ENCODE data around the gene SCML1. TPM values are rescaled to one million over a fixed set of nuclear protein-coding genes. Genes with fewer than 3 reads are reported as not detected.

Gene SCML1
- total and polyA plus RNA-seq, 10 of the 15 experiments (the other 5 are each of a cell fraction or from before 2014, with no cell fraction given): 0.62 to 48.3 (median 1.6) TPM

DNA sequence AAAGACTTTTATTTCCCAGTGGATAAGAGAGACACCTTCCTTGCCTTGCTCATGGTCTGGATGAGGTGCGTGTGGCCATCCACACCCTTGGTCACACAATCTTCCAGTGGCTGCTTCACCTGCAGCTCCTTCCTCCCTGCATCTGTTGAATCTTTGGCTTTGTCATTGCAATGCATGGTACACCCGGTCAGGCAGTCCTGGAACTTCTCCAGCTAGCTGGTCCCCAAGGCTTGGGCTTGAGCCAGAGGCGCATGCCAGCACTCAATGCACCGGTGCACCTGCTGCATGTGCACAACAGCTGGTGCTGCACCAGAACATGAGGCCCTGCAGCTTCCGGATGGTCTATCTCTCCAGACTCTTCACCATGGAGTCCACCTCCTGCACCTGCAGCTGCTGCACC lies 31.7 kb downstream of the SCML1 start:
- H3K27ac ChIP-seq (ENCODE audit: control insufficient read depth, insufficient read depth): no peak overlapping the region
- no peaks in the 10 kb centered on the region; the same call in 2 of the 3 replicates for H3K9me3 ChIP-seq (replicated peaks; ENCODE audit: control insufficient read depth, insufficient read depth, low read length)
- DNase-seq (ENCODE audit: low read depth, low spot score): no peak
- RAD21 ChIA-PET (ENCODE audit: unreplicated experiment): no interaction called here
- WGBS (ENCODE audit: insufficient coverage, insufficient replicate concordance, low lambda C conversion rate, missing lambda C conversion rate): 30% methylated on average over 5 of the region's 5 CpGs
- H3K79me2 ChIP-seq (ENCODE audit: control insufficient read depth, insufficient read depth, low read length): no peaks in the 10 kb centered on the region
- no peak for TF ChIP-seq TCF3 (IDR thresholded peaks at IDR 0.05; ENCODE audit: borderline replicate concordance, insufficient read depth, low read depth, low read length)
- TF ChIP-seq DPF2 (IDR thresholded peaks at IDR 0.05): no peak
- FAIRE-seq: no peak
- SMC1A ChIA-PET (ENCODE audit: uncharacterized antibody, unreplicated experiment): no interaction called here
- no peak for ATAC-seq
- no peak overlapping the region for H2AFZ ChIP-seq (ENCODE audit: control insufficient read depth, low read depth, low read length)
- no peaks in the 10 kb centered on the region for H3K27me3 ChIP-seq (replicated peaks in 1 of 2; ENCODE audit: control insufficient read depth in 2 of 2, insufficient read depth in 2 of 2, low read length in 1 of 2)
- in situ Hi-C loops (cut with MboI) (no loop called here), intact Hi-C loops (cut with micrococcal nuclease; ENCODE audit: unreplicated experiment) (no loop called here)
- H3K4me3 ChIP-seq: no peak overlapping the region
- no TSS peak for BruUV-seq (replicated peaks)
- H3K4me2 ChIP-seq (ENCODE audit: control insufficient read depth, insufficient read depth): no peak overlapping the region
- H3K9ac ChIP-seq (ENCODE audit: control insufficient read depth, insufficient read depth, low read length): no peak overlapping the region
- POLR2A ChIA-PET: no interaction called here
- CTCF ChIA-PET: no interaction called here
- no peaks in the 10 kb centered on the region for H4K20me1 ChIP-seq (ENCODE audit: control insufficient read depth, insufficient read depth)
- no peaks in the 10 kb centered on the region for H3K36me3 ChIP-seq (ENCODE audit: control insufficient read depth in 2 of 2, insufficient read depth in 2 of 2, low read length in 1 of 2)
- H3K4me1 ChIP-seq (ENCODE audit: control insufficient read depth, insufficient read depth, low read length): no peaks in the 10 kb centered on the region

DNA sequence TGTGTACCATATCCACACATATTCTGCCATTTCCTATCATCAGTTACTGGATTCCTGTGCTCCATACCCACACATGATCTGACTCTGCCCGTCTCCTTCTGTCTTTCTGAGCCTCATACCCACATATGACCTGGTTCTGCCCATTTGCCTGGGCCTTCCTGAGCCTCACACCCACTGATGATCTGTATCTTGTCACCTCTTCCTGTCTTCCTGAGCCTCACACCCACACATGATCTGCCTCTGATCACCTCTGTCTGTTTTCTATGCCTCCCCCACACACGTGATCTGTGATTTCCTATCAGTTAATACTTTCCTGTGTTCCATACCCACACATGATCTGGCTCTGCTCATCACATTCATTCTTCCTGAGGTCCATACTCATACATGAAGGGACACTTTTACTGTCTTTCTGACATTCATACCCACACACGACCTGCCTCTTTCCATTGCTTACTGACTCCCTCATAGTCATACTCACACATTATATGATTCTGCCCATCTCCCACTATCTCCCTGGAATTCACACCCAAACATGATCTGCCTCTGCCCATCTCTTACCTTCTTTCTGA lies 32.5 kb downstream of the SCML1 start:
- WGBS (ENCODE audit: insufficient coverage, insufficient replicate concordance, low lambda C conversion rate, missing lambda C conversion rate): 0% methylated on average over 3 of the region's 3 CpGs
- Histone ChIP-seq H3K4me3 (no peak overlapping the region), H2AFZ (ENCODE audit: control insufficient read depth, low read depth, low read length) (no peak overlapping the region), H3K4me2 (ENCODE audit: control insufficient read depth, insufficient read depth) (no peak overlapping the region), H4K20me1 (ENCODE audit: control insufficient read depth, insufficient read depth) (no peaks in the 10 kb centered on the region), H3K27me3 (replicated peaks in 1 of 2; ENCODE audit: control insufficient read depth in 2 of 2, insufficient read depth in 2 of 2, low read length in 1 of 2) (no peaks in the 10 kb centered on the region), H3K79me2 (ENCODE audit: control insufficient read depth, insufficient read depth, low read length) (no peaks in the 10 kb centered on the region), H3K9me3 (replicated peaks; ENCODE audit: control insufficient read depth, insufficient read depth, low read length) (no peaks in the 10 kb centered on the region; the same call in 2 of the 3 replicates), H3K27ac (ENCODE audit: control insufficient read depth, insufficient read depth) (no peak overlapping the region), H3K4me1 (ENCODE audit: control insufficient read depth, insufficient read depth, low read length) (no peaks in the 10 kb centered on the region), H3K9ac (ENCODE audit: control insufficient read depth, insufficient read depth, low read length) (no peak overlapping the region), H3K36me3 (ENCODE audit: control insufficient read depth in 2 of 2, insufficient read depth in 2 of 2, low read length in 1 of 2) (no peaks in the 10 kb centered on the region)
- RAD21 ChIA-PET (ENCODE audit: unreplicated experiment): no interaction called here
- intact Hi-C loops (cut with micrococcal nuclease; ENCODE audit: unreplicated experiment) (no loop called here), in situ Hi-C loops (cut with MboI) (no loop called here)
- FAIRE-seq (no peak), ATAC-seq (no peak), DNase-seq (ENCODE audit: low read depth, low spot score) (no peak)
- CTCF ChIA-PET: no interaction called here
- no TSS peak for BruUV-seq (replicated peaks)
- SMC1A ChIA-PET (ENCODE audit: uncharacterized antibody, unreplicated experiment): no interaction called here
- TF ChIP-seq IRF4 (IDR thresholded peaks at IDR 0.05; ENCODE audit: low read depth, low read length) (no peak), MEF2B (IDR thresholded peaks at IDR 0.05; ENCODE audit: partially characterized antibody, poor library complexity, severe bottlenecking) (no peak)
- POLR2A ChIA-PET: no interaction called here
